NCI-H1092 treated with DMSO at 0.1 percent for 48 hours (cell line): ENCODE measurements around the gene LIME1.
"Not testable (repeated sequence)": the region's sequence is repeated elsewhere in the genome, so short reads cannot be mapped to it uniquely, and the experiment has no call there.

Experiments used
- DNase-seq: peaks from one replicate; lab custom pipeline; 2025; lab: John Stamatoyannopoulos, UW

The LIME1 gene

GRCh38 chr20:63772781-63773518, 36.5 kb downstream of the LIME1 start:
- no peak for DNase-seq

GRCh38 chr20:63773571-63774241, 37.2 kb downstream of the LIME1 start:
- DNase-seq = no peak

GRCh38 chr20:63774306-63774705, 37.8 kb downstream of the LIME1 start:
- DNase-seq = no peak

GRCh38 chr20:63775096-63775978, 38.9 kb downstream of the LIME1 start:
- DNase-seq = no peak

GRCh38 chr20:63776875-63777274, 40.4 kb downstream of the LIME1 start:
- DNase-seq = not testable (repeated sequence)

- no peak for DNase-seq
Measured at GRCh38 chr20:63777614-63778013, 41.1 kb downstream of the LIME1 start.

- DNase-seq = no peak
Measured at GRCh38 chr20:63778034-63778752, 41.7 kb downstream of the LIME1 start.

GRCh38 chr20:63778857-63779256, 42.4 kb downstream of the LIME1 start:
- no peak for DNase-seq

- DNase-seq = no peak
Measured at GRCh38 chr20:63781181-63781580, 44.7 kb downstream of the LIME1 start.

GRCh38 chr20:63782051-63782471, 45.6 kb downstream of the LIME1 start:
- DNase-seq = no peak

GRCh38 chr20:63782521-63782971, 46.1 kb downstream of the LIME1 start:
- DNase-seq = no peak

- no peak for DNase-seq
Measured at GRCh38 chr20:63783970-63784369, 47.5 kb downstream of the LIME1 start.

GRCh38 chr20:63785691-63786131, 49.2 kb downstream of the LIME1 start:
- DNase-seq = no peak

- DNase-seq = no peak
Measured at GRCh38 chr20:63787302-63787701, 50.8 kb downstream of the LIME1 start.

- no peak for DNase-seq
Measured at GRCh38 chr20:63787749-63788148, 51.3 kb downstream of the LIME1 start.
